Forelimb muscle (tissue), 1 donor: Measurements from ENCODE around the gene ZCCHC8. TPM values are rescaled to one million over a fixed set of nuclear protein-coding genes. Genes with fewer than 3 reads are reported as not detected.
"Not testable (repeated sequence)": the region's sequence is repeated elsewhere in the genome, so short reads cannot be mapped to it uniquely, and the experiment has no call there.

ENCODE experiments used
- DNase-seq: peaks from one replicate; pipeline ENCODE4 v3.0.0-alpha.2; 2013; ENCODE audit warnings: low read depth
- polyA plus RNA-seq: library from polyadenylated mRNA; unstranded; fragments of 120-200 nt; gene quantifications from one replicate; pipeline ENCODE4 v1.2.1, GENCODE V29; 2013; ENCODE audit not compliant: insufficient read length

ZCCHC8 gene
- polyA plus RNA-seq, 1 donor: 27.1 TPM

DNA sequence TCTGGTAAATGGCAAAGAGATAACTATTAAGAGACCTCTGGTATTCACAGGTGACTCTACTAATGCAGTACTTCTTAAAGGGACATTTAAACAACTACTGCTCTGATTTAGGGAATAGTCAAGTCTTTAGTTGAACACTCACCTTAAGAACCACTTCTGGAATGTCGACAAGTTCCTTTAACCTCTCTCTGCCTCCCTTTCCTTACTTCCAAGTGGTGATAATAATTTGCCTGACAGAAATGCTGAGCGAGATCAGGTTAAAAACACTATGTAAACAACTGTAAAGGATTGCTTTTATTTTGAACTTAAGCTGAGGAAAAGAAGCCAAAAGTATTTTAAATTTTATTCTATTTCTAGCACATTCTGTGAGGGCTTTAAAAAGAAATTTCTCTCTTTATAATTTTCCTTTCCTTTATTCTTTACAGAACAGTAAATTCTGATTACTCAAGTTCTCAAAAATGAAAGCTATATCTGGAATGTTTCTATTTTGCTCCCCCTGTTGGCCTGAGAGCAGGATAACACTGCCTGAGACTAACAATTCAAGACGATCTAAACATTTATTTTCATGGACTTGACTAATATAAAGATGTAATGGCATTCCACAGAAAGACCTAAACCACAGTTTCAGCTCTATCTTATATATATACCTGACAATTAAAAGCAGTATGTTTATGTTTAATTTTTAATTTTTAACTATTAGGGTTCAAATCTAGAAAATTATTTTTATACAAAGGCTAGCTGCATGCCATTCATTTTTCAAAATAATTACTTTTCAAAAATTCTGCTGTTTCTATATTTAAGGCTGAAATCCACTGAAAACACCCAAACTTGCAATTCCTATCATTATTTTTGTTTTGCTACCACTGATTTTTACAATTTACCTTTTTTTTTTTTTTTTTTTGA, 29.2 kb downstream of the ZCCHC8 start:
- DNase-seq: peak; percentile 41

DNA sequence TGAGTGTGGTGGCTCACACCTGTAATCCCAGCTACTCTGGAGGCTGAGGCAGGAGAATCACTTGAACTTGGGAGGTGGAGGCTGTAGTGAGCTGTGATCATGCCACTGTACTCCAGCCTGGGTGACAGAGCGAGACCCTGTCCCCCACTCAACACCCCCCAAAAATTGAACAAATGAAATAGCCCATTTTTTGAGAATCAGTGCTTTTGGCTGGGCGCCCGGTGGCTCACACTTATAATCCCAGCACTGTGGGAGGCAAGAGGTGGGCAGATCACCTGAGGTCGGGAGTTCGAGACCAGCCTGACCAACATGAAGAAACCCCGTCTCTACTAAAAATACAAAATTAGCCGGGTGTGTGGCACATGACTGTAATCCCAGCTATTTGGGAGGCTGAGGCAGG, 30.2 kb downstream of the ZCCHC8 start:
- not testable (repeated sequence) for DNase-seq

DNA sequence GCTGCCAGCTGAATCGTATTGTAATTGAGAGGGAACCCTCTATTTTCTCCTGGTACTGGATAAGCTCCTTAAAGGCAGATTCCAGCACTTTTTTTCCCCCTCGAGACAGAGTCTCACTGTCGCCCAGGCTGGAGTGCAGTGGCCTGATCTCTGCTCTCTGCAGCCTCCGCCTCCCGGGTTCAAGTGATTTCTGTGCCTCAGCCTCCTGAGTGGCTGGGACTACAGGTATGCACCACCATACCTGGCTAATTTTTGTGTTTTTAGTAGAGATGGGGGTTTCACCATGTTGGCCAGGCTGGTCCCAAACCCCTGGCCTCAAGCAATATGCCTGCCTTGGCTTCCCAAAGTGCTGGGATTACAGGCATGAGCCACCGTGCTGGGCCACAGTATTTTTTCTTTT, 30.9 kb downstream of the ZCCHC8 start:
- DNase-seq: not testable (repeated sequence)

DNA sequence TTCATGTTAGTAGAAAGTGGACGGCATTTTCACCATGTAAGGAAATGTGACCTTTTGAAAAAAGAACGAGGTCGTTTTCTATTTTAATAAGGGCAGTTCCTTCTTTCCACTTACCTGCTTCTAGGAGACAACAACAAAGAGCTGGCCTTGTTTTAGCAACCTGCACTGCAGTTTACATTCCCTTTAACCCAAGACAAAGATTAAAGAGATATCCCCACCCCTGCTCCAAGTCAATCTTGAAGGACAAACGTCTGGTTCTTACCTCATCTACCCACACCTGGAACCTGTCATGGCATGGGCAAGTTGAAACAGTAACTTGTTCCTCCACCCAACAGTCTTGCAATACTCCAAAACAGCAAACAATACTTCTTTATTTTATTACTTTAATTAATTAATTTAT, 32.7 kb downstream of the ZCCHC8 start:
- no peak for DNase-seq

DNA sequence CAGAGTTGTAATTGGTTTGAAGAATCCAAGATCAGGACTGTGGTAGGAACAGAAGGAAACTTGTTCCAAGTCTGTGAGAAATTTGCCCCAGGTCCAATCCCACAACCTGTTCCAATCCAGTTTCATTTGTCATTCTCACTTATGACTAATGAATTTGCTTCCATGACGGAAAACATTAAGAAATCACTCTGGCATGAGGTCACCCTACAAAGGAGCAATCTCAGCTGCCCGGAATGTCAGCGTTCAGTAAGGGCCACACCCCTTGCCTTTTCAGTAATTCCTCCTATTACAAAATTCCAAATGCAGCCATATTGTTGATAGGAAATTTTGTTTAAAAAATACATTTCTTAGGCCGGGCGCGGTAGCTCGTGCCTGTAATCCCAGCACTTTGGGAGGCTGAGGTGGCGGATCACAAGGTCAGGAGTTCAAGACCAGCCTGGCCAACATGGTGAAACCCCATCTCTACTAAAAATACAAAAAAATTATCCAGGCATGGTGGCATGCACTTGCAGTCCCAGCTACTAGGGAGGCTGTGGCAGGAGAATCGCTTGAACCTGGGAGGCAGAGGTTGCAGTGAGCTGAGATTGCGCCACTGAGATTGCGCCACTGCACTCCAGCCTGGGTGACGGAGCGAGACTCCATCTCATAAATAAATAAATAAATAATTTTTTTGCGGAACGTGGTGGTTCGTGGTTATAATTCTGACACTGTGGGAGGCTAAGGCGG, 36.3 kb downstream of the ZCCHC8 start:
- not testable (repeated sequence) for DNase-seq

DNA sequence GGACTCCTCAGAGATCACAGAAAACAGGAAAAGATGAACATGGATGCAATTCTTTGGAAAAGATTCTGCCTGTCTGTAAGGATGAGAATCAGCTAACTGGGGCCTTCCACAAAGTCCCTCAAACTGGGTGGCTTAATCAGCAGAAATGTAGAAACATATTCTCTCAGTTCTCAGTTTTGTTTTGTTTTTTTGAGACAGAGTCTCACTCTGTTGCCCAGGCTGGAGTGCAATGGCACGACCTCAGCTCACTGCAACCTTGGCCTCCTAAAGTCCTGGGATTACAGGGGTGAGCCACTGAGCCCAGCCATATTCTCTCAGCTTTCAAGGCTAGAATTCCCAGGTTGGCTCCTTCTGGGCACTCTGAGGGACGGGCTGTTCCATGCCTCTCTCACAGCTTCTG, 40.1 kb downstream of the ZCCHC8 start:
- no peak for DNase-seq

DNA sequence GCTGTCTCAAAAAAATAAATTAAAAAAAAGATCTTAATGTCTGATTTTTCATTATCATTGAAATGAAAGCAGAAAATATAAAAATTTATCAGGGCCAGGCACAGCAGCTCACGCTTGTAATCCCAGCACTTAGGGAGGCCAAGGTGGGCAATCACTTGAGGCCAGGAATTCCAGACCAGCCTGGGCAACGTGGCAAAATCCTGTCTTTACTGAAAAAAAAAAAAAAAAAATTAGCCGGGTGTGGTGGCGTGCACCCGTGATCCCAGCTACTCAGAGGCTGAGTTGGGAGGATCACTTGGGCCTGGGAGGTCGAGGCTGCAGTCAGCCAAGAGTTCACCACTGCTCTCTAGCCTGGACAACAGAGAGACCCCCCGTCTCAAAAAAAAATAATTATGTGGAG, 40.7 kb downstream of the ZCCHC8 start:
- no peak for DNase-seq

DNA sequence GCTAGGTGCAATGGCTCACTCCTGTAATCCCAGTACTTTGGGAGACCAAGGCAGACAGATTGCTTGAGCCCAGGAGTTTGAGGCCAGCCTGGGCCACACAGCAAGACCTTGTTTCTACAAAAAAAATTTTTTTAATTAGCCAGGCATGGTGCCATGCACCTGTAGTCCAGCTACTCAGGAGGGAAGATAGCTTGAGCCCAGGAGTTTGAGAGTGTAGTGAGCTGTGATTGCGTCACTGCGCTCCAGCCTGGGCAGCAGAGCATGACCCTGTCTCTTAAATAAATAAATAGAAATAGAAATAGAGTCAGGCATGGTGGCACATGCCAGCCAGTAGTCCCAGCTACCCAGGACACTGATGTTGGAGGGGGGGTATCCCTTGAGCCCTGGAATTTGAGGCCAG, 41.5 kb downstream of the ZCCHC8 start:
- no peak for DNase-seq

DNA sequence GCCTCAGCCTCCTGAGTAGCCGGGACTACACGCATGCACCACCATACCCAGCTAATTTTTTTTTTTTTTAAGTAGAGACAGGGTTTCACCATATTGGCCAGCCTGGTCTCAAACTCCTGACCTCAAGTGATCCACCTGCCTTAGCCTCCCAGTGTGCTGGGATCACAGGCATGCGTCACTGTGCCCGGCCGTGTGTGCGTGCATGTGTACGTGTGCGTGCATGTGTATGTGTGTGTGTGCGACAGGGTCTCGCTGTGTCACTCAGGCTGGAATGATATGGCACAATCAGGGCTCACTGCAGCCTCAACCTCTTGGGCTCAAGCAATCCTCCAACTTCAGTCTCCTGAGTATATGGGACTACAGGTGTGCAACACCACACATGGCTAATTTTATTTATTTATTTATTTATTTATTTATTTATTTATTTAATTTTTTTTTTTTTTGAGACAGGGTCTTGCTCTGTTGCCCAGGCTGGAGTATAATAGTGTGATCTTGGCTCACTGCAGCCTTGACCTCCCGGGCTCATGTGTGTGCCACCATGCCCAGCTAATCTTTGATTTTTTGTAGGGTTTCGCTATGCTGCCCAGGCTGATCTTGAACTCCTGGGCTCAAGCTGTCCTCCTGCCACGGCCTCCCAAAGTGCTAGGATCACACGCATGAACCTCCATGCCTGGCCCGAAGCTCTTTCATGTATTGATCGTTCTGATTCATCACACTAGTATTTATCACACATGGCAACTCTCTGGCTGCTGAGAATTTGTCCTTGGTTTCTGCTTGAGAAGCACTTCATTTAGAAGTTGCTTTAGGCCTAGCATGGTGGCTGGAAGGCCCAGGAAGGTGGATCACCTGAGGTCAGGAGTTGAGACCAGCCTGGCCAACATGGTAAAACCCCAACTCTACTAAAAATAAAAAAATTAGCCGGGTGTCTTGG, 42.4 kb downstream of the ZCCHC8 start:
- no peak for DNase-seq

DNA sequence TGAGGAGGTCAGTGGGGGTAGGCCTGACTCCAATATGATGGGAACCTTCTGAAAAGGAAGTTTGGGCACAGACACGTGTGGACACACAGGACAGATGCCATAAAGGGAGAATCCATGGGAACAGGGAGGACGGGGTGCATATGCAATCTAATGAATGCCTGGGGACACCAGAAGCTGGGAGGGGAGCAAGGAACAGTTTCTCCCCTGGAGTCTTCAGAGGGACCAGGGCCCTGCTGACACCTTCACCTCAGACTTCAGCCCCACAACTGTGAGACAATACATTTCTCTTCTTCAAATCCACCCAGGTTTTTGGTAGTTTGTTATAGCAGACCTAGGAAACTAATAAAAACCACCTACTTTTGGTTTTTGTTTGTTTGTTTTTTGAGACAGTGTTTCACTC, 43.1 kb downstream of the ZCCHC8 start:
- DNase-seq: no peak

DNA sequence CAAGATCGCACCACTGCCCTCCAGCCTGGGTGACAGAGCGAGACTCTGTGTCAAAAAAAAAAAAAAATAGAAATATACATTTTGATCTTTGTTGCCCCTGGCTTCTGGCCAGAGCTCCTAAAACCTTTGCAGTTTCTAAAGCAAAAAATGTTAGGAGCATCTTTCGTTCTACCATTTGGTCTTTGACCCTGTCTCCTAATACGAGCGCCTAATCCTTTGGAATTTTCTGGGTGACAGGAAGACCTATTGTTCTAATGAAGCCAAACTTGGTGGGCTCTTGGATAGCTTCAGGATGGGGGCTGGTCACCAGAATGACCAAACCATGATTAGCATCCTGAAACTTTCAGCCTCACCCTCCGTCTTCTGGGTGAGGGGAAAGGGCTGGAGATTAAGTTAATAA, 46.0 kb downstream of the ZCCHC8 start:
- DNase-seq: no peak

DNA sequence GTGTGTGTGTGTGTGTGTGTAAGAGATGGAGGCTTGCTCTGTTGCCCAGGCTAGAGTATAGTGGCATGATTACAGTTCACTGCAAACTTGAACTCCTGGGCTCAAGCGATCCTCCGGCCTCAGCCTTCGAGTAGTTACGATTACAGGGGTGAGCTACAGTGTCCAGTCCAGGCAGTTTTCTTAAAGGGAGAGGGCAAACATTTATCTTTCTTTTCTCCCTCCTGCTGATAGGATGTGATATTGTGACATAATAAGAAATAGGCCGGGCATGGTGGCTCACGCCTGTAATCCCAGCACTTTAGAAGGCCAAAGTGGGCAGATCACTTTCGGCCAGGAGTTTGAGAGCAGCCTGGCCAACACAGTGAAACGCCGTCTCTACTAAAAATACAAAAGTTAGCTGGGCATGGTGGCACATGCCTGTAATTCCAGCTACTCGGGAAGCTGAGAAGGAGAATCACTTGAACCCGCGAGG, 46.4 kb downstream of the ZCCHC8 start:
- no peak for DNase-seq

DNA sequence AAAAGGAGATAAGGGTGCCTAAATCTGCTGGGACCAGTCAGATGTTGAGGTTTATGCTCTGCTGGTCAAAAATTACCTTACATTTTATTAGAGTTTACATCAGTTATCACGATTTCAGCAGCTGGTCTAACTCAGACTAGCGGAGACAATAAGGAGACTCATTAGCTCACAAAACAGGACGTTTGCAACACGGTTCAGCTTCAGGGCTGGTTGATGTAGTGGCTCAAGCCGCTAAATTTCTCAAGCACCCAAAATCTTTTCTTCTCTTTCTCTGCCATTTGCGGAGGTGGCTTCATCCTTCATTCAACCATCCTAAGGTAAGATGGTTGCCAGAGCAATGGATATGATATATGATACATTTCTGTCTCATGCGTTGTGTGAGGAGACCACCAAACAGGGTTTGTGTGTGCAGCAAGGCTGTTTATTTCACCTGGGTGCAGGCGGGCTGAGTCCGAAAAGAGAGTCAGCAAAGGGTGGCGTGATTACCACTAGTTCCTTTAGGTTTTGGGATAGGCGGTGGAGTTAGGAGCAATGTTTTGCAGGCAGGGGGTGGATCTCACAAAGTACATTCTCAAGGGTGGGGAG, 47.9 kb downstream of the ZCCHC8 start:
- DNase-seq: no peak

DNA sequence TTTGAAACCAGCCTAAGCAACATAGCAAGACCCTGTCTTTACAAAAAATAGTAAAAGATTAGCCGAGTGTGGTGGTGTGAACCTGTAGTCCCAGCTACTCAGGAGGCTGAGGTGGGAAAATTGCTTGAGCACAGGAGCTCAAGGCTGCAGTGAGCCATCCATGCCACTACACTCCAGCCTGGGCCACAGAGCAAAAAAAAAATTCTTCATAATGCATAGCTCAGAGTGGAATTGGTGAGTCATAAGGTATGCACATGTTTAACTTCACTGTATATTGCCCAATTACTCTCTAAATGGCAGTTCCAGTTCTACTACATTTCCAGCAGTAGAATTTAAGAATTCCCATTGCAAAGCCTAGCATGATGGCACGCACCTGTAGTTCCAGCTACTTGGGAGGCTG, 51.4 kb downstream of the ZCCHC8 start:
- no peak for DNase-seq

DNA sequence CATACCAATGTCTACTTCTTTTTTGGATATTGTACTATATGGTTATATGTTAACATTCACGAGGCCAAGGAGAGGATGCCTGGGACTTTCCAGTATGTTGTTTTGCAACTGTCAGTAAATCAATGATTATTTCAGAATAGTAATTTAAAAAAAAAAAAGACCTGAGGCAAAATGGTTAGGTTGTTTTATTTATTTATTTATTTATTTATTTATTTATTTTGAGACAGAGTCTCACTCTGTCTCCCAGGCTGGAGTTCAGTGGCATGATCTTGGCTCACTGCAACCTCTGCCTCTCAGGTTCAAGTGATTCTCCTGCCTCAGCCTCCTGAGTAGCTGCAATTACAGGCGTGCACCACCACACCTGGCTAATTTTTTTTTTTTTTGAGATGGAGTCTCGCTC, 52.9 kb downstream of the ZCCHC8 start:
- not testable (repeated sequence) for DNase-seq

DNA sequence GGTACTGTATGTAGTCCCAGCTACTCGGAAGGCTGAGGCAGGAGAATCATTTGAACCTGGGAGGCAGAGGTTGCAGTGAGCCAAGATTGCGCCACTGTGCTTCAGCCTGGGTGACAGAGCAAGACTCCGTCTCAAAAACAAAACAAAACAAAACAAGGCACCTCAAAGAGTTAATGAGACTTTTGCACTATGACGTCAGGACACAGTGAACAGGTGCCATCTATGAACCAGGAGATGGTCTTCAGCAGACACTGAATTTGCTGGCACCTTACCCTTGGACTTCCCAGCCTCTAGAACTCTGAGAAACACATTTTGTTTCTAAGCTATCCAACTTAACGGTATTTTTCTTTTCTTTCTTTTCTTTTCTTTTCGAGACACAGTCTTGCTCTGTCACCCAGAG, 54.3 kb downstream of the ZCCHC8 start:
- DNase-seq: not testable (repeated sequence)

DNA sequence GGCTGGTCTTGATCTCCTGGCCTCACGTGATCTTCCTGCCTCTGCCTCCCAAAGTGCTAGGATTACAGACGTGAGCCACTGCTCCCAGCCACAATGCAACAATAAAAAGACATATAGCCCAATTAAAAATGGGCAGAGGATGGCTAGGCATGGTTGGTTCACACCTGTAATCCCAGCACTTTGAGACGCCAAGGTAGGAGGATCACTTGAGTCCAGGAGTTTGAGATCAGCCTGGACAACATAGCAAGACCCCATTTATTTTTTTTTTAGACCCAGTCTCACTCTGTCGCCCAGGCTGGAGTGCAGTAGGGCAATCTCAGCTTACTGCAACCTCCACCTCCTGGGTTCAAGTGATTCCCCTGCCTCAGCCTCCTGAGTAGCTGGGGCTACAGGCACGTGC, 56.7 kb downstream of the ZCCHC8 start:
- not testable (repeated sequence) for DNase-seq

DNA sequence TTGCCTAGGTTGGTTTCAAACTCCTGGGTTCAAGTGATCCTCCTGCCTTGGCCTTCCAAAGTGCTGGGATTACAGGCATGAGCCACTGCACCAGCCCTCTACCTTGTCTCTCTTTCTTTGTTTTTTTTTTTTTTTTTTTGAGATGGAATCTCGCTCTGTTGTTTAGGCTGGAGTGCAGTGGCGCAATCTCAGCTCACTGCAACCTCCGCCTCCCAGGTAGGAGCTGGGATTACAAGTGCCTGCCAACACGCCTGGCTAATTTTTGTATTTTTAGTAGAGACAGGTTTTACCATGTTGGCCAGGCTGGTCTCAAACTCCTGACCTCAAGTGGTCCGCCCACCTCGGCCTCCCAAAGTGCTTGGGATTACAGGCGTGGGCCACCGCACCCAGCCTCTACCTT, 61.9 kb downstream of the ZCCHC8 start:
- not testable (repeated sequence) for DNase-seq

DNA sequence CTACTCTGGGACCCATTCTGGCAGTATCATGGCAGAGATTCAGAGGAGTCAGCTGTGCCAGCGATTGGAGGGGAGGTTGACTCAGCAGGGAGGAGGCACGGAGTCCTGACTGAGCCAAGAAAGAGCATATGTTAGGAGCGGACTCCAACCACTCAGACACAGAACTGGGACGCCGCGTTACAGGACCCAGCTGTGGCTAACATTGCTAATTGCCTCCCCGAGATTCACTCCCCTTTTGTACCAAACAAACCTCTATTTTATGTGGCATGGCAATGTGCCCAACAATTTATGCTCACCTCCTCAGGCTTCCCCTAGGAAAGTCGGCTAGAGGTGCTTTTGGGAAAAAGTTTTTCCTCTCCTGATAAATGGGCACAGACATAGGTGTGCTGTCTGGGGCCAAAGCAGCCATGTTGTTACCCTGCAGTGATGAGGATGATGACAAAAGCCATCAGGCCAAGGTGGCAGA, 63.0 kb downstream of the ZCCHC8 start:
- DNase-seq: no peak

DNA sequence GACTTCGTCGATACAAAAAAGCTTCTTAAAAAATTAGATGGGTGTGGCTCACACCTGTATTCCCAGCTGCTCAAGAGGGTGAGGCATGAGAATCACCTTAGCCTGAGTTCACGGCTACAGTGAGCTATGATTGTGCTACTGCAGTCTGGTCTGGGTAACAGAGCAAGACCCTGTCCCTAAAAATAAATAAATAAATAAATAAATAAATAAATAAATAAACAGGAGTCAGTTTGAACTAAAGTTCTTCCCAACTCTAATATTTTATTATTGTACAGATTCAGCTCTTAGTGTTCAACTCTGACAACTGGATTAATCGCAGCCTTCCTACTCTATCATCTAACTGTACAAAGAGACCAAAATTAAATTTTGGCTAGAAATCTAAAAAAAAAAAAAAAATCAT, 65.5 kb downstream of the ZCCHC8 start:
- DNase-seq: no peak

DNA sequence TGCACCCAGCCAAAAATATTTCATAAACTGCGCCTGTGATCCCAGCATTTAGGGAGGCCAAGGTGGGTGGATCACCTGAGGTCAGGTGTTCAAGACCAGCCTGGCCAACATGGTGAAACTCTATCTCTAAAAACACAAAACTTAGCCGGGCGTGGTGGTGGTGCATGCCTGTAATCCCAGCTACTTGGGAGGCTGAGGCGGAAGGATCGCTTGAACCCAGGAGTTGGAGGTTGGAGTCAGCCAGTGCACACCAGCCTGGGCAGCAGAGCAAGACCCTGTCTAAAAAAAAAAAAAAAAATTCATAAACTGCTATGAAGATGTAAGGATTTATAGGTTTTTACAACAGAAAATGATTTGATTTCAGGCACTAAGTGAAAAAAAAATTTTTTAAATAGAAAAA, 71.7 kb downstream of the ZCCHC8 start:
- DNase-seq: not testable (repeated sequence)
